ENCODE measurements around the gene FKBP2. TPM values are rescaled to one million over a fixed set of nuclear protein-coding genes. Genes with fewer than 3 reads are reported as not detected.

Gene FKBP2
- total RNA-seq, 3 donors from 2014 or later (not counting 1 experiment from before 2014, with no cell fraction given) = 26.4 to 39.3 (median 30.3) TPM

DNA sequence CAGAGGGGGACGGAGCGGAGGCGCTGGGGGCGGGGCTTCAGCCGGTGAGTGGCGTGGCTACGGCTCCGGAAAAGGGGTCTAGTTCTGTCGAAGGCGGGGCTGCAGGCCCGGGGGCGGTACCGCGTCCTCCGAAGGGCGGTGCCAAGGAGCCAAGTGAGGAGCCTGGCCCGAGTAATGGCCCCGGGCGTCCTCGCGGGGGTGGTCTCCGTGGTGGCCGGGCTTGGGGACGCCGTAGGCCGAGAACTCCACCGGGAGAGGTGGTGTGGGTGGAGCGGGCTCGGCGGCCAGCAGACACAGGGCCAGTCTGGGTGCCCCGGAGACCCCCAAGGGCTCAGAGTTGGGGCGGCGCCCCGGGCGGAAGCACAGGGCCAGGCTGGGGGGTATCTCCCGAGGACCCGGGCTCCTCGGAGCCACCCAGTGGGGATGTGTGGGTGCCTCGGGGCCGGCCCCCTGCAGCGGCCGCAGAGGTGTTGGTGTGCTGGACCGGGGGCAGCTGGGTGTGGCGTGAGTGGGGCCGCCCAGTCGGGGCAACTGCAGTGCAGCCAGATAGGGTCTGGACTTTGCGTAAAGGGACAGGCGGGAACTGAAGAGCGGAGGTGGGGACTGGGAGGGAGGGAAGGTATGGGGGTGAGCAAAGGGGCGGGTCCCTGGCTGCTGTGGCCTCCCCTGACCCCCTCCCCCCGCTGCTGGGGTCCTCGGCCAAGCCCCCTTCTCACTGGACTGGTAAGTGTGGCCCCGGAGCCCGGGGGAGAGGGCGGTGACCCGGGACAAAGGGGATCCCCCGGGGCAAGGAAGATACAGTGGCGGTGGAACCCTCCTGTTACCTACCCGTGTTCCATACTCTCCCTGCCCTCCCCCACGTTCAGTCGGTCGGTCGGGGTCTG, 838 bp downstream of the FKBP2 start:
- Mint-ChIP-seq H3K27ac (peak overlapping the region; percentile 98 to 99), H3K4me1 (peaks cover 8 to 50% of the 10 kb centered on the region in 2 donors), H3K9me3 (no peaks in the 10 kb centered on the region), H3K36me3 (no peaks in the 10 kb centered on the region), H3K27me3 (ENCODE audit: low read depth in 2 of 2) (no peaks in the 10 kb centered on the region), H3K4me3 (peak overlapping the region; percentile 96)
- WGBS (ENCODE audit: insufficient coverage) = under 1% methylated on average over 63 of the region's 63 CpGs
- no peaks in the 10 kb centered on the region for H3K27me3 ChIP-seq (ENCODE audit: control insufficient read depth, insufficient read depth, low read length)
- ATAC-seq = no peak
- peaks cover 13% of the 10 kb centered on the region for H3K36me3 ChIP-seq (ENCODE audit: control insufficient read depth, insufficient read depth, low read length)
- peaks cover 69% of the 10 kb centered on the region for H3K4me1 ChIP-seq (ENCODE audit: control insufficient read depth, insufficient read depth, low read length)
- intact Hi-C loops (cut with micrococcal nuclease) = loop anchor here (1.0 to 2.0 kb wide), 5 partner anchors 11 to 64 kb away; partner anchors contain the start of genes DNAJC4, ESRRA and GPR137
- TF ChIP-seq, protein P1, sequence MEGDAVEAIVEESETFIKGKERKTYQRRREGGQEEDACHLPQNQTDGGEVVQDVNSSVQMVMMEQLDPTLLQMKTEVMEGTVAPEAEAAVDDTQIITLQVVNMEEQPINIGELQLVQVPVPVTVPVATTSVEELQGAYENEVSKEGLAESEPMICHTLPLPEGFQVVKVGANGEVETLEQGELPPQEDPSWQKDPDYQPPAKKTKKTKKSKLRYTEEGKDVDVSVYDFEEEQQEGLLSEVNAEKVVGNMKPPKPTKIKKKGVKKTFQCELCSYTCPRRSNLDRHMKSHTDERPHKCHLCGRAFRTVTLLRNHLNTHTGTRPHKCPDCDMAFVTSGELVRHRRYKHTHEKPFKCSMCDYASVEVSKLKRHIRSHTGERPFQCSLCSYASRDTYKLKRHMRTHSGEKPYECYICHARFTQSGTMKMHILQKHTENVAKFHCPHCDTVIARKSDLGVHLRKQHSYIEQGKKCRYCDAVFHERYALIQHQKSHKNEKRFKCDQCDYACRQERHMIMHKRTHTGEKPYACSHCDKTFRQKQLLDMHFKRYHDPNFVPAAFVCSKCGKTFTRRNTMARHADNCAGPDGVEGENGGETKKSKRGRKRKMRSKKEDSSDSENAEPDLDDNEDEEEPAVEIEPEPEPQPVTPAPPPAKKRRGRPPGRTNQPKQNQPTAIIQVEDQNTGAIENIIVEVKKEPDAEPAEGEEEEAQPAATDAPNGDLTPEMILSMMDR (IDR thresholded peaks at IDR 0.05) = no peak
- H3K9me3 ChIP-seq (ENCODE audit: control insufficient read depth, insufficient read depth, low read length) = no peaks in the 10 kb centered on the region
- peak overlapping the region; percentile 98 for H3K27ac ChIP-seq (ENCODE audit: low read length)
- DNase-seq = peak; percentile 100
- H3K4me3 ChIP-seq (ENCODE audit: low read length) = peak overlapping the region; percentile 79

- H3K27ac ChIP-seq (ENCODE audit: low read length) = no peak overlapping the region
- 94% methylated on average over 7 of the region's 8 CpGs for WGBS (ENCODE audit: insufficient coverage)
- H3K9me3 ChIP-seq (ENCODE audit: control insufficient read depth, insufficient read depth, low read length) = no peaks in the 10 kb centered on the region
- H3K4me3 ChIP-seq (ENCODE audit: low read length) = no peak overlapping the region
- no peak for ATAC-seq
- no peaks in the 10 kb centered on the region for H3K9me3 Mint-ChIP-seq
- intact Hi-C loops (cut with micrococcal nuclease) = no loop called here
- peak overlapping the region in 1 of 2 donors; percentile 38 for H3K27ac Mint-ChIP-seq
- peaks cover 21 to 59% of the 10 kb centered on the region in 2 donors for H3K4me1 Mint-ChIP-seq
- peaks cover 10% of the 10 kb centered on the region for H3K36me3 ChIP-seq (ENCODE audit: control insufficient read depth, insufficient read depth, low read length)
- TF ChIP-seq, protein P1 (IDR thresholded peaks at IDR 0.05) = no peak
- no peak for DNase-seq
- no peaks in the 10 kb centered on the region for H3K27me3 ChIP-seq (ENCODE audit: control insufficient read depth, insufficient read depth, low read length)
- peak overlapping the region; percentile 25 for H3K4me3 Mint-ChIP-seq
- peaks cover 71% of the 10 kb centered on the region for H3K4me1 ChIP-seq (ENCODE audit: control insufficient read depth, insufficient read depth, low read length)
- H3K36me3 Mint-ChIP-seq = no peaks in the 10 kb centered on the region
- H3K27me3 Mint-ChIP-seq (ENCODE audit: low read depth in 2 of 2) = no peaks in the 10 kb centered on the region
Observed at GRCh38 chr11:64243236-64243854, 2.5 kb downstream of the FKBP2 start.

GRCh38 chr11:64244107-64244506, 3.2 kb downstream of the FKBP2 start:
- no peaks in the 10 kb centered on the region for H3K36me3 Mint-ChIP-seq
- H3K27me3 Mint-ChIP-seq (ENCODE audit: low read depth in 2 of 2) = no peaks in the 10 kb centered on the region
- H3K4me1 ChIP-seq (ENCODE audit: control insufficient read depth, insufficient read depth, low read length) = peaks cover 65% of the 10 kb centered on the region
- DNase-seq (no peak), ATAC-seq (no peak)
- H3K27ac Mint-ChIP-seq = peak overlapping the region; percentile 7 to 38
- peak overlapping the region; percentile 35 for H3K4me3 Mint-ChIP-seq
- TF ChIP-seq, protein P1 (IDR thresholded peaks at IDR 0.05) = no peak
- intact Hi-C loops (cut with micrococcal nuclease) = no loop called here
- H3K4me1 Mint-ChIP-seq = peaks cover 21 to 63% of the 10 kb centered on the region in 2 donors
- no peaks in the 10 kb centered on the region for H3K27me3 ChIP-seq (ENCODE audit: control insufficient read depth, insufficient read depth, low read length)
- H3K27ac ChIP-seq (ENCODE audit: low read length) = no peak overlapping the region
- 80% methylated on average over 5 of the region's 5 CpGs for WGBS (ENCODE audit: insufficient coverage)
- H3K9me3 Mint-ChIP-seq = no peaks in the 10 kb centered on the region
- no peak overlapping the region for H3K4me3 ChIP-seq (ENCODE audit: low read length)
- H3K9me3 ChIP-seq (ENCODE audit: control insufficient read depth, insufficient read depth, low read length) = no peaks in the 10 kb centered on the region
- H3K36me3 ChIP-seq (ENCODE audit: control insufficient read depth, insufficient read depth, low read length) = peaks cover 10% of the 10 kb centered on the region
